ENCODE measurements around the gene WIPF3.

DNA sequence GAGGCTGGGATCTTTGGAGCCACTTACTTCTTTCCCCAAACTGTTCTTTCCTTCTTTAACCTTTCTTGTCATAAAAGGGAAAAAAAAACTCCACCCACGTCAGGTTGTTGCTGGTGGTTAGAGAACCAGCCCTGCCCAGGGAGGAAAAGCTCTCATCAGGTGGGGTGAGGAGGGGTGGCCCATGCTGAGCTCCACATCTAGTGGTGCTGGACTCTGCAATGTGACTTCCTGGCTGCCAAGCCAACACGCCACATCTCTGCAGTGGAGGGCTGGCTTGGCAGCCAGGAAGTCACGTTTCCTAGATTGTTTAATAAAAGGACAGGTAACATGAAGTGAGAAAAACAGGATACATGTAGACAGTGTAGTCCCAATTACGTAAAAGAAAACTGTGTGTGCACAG is 37.4 kb downstream of the WIPF3 start:
- TF ChIP-seq, protein P1, sequence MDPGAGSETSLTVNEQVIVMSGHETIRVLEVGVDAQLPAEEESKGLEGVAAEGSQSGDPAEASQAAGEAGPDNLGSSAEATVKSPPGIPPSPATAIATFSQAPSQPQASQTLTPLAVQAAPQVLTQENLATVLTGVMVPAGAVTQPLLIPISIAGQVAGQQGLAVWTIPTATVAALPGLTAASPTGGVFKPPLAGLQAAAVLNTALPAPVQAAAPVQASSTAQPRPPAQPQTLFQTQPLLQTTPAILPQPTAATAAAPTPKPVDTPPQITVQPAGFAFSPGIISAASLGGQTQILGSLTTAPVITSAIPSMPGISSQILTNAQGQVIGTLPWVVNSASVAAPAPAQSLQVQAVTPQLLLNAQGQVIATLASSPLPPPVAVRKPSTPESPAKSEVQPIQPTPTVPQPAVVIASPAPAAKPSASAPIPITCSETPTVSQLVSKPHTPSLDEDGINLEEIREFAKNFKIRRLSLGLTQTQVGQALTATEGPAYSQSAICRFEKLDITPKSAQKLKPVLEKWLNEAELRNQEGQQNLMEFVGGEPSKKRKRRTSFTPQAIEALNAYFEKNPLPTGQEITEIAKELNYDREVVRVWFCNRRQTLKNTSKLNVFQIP (CRISPR knock-in tag; IDR thresholded peaks at IDR 0.05; ENCODE audit: borderline replicate concordance, low read depth): no peak
- no peak for TF ChIP-seq TCF4 (CRISPR knock-in tag; IDR thresholded peaks at IDR 0.05; ENCODE audit: borderline replicate concordance)
- no peak for TF ChIP-seq CREB5 (CRISPR knock-in tag; IDR thresholded peaks at IDR 0.05; ENCODE audit: low read depth)
- TF ChIP-seq PPARA (CRISPR knock-in tag; IDR thresholded peaks at IDR 0.05; ENCODE audit: borderline replicate concordance): no peak

Measured in SK-N-SH treated with all-trans-retinoic acid at 6 μM for 48 hours (cell line).